NCI-H2227 (cell line): ENCODE results near the gene ABCA7.
A peak's percentile ranks its signal among the peaks of the same experiment; 100 is the strongest.

Experiments
- DNase-seq: peaks from one replicate; lab custom pipeline; 2025; ENCODE audit not compliant: unreplicated experiment; lab: John Stamatoyannopoulos, UW

ABCA7 gene

DNA sequence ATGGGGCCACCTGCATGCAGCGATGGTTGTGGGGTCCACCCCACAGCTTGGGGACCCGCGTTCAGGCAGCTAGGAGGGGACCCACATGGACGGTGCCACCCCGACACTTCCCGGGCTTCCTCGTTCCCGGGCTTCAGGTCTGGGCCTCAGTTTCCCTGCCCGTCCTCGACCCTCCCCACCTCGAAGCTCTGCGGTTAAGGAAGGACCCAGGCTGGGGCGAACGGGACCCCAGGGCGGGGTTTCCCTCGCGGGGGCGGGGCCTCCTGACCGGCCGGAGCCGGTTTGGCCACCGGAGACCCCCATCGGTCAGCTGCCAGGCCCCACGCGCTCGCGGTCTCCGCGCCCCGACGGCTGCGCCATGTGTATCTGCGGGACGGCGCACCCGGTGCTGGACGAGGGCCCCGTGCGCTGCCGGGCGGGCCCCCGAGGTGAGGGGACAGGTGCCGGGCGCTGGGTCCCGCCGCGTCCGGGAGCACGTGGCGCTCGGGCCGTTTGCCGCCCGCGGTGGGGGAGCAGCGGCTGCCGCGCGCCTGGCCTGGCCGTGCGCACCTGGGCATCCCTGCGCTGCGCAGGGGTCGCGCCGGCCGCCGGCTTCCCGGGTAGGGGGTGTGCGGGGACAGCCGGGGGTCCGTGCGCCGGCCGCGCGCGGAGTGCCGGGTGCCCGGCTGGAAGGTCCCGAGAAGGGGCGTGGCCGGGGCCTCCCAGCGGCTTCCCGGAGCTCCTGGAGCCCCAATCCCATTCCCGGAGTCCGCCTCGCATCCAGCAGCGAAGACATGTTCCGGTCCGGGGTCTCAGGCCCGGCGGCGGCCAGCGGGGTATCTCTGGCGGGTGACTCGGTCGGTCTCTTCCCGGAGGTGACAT, 31.3 kb downstream of the ABCA7 start:
- DNase-seq, result no peak

DNA sequence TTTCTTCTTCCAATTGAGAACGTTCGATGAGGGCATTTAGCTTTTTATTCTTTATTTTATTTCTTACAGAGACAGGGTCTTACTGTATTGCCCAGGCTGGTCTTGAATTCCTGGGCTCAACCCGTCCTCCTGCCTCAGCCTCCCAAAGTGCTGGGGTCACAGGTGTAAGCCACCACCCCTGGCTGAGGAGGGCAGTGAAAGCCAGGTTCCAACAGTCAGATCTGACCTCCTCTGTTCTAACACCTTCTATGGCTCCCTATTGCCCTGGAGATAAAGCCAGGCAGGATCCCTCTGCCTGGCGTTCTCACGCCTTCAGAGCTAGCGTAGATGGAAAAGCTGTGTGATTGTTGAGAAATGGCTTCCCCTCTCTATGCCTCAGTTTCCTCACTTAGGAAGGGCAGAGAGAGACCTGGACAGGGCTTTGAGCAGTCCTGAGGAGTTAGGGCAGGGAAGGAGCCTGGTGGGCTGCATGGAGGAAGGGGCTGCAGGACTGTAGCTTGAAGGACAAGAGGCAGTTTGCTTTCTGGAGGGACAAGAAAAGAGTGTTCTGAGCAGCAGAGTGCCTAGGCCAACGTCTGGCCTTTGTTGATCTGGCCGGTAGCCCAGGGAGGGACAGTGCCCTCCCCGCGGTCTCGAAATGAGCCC, 32.6 kb downstream of the ABCA7 start:
- no peak for DNase-seq

DNA sequence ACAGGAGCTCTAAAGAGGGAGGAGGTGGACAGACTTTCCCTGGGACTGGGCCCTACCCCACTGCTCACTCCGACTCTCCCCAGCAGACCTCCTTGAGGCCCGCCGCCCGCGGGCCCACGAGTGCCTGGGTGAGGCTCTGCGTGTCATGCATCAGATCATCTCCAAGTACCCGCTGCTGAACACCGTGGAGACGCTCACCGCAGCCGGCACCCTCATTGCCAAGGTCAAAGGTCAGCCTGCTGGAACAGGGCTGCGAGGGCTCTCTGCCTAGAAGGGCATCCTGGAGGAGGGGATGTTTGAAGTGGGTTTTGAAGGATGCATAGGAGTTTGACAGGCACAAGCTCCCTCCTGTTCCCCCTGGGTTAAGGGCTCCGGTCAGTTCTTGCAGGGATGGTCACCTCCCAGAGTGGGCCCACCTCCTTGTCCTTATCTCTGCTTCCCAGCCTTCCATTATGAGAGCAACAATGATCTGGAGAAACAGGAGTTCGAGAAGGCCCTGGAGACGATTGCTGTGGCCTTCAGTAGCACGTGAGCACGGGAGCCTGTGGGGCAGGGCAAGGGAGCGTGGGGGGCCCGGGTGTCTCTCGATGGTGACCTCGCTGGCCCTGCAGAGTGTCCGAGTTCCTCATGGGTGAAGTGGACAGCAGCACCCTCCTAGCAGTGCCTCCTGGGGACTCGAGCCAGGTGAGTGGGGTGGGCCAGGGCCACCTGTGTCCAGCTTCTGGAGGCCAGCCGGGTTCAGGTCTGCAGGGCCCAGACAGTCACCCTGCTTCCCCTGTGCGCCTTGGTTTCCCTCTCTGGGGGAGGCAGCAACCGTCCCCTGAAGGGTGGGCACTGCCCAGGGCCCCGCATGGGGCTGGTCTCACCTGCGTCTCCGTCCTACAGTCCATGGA, 33.4 kb downstream of the ABCA7 start:
- no peak for DNase-seq

DNA sequence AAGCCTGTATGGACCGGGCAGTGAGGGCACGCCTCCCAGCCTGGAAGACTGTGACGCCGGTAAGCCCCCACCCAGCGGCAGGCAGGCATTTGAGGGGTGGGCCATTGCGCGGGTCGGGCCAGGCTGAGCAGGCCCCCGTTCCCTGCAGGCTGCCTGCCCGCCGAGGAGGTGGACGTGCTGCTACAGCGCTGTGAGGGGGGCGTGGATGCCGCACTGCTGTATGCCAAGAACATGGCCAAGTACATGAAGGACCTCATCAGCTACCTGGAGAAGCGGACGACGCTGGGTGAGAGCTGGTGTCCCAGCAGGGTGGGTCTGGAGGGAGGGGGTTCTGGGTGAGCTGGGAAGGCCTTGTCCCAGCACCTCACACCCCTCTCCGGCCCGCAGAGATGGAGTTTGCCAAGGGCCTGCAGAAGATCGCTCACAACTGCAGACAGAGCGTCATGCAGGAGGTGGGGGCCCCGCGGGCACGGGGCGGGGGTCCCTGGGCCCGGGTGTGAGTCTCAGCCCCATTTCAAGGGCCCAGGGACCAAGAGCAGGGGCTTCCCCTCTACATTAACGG, 34.1 kb downstream of the ABCA7 start:
- no peak for DNase-seq

DNA sequence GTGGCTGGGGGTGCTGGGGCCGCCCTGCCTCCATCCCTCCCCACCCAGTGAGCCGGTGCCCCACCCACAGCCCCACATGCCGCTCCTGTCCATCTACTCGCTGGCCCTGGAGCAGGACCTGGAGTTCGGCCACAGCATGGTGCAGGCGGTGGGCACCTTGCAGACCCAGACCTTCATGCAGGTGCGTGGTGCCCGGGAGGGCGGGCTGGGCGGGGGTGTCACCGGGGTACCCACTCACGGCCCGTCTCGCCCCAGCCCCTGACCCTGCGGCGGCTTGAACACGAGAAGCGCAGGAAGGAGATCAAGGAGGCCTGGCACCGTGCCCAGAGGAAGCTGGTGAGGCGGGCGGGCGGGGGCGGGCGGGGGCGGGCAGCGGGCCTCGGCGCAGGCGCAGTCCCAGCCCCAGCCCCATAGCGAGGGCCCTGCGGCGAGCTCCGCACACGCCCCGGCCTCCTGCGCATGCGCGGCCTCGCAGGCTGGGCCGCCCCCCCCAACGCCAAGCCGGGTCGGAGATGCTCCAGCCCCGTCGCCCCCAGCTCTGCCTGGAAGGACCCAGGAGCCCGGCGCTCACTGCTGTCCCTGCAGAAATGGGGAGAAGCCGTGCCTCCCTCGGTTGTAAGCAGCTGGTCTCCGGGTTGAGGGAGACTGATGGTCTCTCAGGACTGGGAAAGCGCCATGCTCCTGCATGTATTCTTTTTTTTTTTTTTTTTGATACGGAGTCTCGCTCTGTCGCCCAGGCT, 34.8 kb downstream of the ABCA7 start:
- peak; percentile 90 for DNase-seq

DNA sequence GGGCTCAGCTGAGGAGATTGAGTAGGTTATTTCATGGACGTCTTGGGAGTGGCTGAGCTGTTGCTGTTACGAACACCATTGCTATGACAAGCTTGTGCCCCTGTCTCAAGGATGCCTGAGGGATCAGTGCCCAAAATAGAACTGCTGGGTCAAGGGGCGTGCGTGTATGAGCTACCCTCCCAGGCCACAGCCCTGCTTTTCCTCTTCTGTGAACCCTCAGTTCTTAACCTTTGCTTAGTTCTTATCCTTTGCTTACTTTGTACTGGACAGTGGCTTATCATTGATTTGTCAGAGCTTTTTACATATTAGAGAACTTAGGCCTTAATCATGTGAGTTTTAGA, 36.1 kb downstream of the ABCA7 start:
- no peak for DNase-seq

DNA sequence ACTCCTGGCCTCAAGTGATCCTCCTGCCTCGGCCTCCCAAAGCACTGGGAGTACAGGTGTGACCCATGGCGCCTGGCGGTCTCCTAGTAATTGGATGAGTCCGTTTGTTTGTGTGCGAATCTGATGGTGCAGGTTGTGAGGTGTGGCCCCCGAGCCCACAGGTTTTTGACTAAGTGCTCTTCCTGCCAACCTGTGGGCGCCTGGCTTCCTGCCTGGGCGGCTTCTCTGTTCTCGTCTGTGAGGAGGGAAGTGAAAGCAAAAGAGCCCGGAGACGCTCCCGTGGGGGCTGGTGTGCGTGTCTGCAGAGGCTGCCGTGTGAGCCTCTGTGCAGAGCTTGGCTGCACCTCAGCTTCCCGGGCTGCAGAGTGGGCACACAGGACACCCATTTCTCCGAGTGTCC, 37.0 kb downstream of the ABCA7 start:
- DNase-seq, result no peak

DNA sequence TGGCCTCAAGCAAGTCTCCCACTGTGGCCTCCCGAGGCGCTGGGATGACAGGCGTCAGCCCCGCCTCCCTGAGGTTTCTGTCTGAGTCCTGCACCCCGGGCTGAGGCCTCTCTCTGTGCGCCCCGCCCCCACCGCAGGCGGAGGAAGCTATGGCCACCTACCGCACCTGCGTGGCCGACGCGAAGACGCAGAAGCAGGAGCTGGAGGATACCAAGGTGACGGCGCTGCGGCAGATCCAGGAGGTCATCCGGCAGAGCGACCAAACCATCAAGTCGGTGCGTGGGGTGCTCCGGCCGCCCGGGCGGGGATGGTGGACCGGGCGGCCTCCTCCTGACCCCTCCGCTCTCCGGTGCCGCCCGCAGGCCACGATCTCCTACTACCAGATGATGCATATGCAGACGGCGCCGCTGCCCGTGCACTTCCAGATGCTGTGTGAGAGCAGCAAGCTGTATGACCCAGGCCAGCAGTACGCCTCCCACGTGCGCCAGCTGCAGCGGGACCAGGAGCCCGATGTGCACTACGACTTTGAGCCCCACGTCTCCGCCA, 39.7 kb downstream of the ABCA7 start:
- DNase-seq, result no peak

DNA sequence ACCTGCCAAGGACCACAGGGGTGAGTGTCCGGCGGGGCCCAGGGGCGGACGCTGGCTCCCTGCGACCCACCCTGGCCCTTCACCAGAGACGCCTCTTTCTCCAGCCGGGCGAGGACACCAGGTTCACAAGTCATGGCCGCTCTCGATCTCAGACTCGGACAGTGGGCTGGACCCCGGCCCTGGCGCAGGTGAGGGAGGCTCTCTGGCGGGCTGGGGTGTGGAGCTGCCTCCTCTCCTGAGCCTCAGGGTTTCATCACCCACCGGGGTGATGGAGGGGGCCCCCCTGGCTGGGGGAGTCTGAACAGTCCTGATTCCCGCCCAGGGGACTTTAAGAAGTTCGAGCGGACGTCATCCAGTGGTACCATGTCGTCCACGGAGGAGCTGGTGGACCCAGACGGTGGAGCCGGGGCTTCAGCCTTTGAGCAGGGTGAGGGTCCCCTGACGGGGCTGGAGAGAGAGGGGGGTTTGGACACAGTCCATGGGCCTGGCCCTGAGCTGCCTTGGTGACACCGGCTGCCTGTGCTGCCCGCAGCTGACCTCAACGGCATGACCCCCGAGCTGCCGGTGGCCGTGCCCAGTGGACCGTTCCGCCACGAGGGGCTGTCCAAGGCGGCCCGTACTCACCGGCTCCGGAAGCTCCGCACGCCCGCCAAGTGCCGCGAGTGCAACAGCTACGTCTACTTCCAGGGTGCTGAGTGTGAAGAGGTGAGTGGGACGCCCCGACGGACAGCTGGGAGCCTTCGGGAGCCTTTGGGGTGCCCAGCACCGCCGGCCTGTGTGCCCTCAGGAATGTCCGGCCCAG, 40.7 kb downstream of the ABCA7 start:
- no peak for DNase-seq

DNA sequence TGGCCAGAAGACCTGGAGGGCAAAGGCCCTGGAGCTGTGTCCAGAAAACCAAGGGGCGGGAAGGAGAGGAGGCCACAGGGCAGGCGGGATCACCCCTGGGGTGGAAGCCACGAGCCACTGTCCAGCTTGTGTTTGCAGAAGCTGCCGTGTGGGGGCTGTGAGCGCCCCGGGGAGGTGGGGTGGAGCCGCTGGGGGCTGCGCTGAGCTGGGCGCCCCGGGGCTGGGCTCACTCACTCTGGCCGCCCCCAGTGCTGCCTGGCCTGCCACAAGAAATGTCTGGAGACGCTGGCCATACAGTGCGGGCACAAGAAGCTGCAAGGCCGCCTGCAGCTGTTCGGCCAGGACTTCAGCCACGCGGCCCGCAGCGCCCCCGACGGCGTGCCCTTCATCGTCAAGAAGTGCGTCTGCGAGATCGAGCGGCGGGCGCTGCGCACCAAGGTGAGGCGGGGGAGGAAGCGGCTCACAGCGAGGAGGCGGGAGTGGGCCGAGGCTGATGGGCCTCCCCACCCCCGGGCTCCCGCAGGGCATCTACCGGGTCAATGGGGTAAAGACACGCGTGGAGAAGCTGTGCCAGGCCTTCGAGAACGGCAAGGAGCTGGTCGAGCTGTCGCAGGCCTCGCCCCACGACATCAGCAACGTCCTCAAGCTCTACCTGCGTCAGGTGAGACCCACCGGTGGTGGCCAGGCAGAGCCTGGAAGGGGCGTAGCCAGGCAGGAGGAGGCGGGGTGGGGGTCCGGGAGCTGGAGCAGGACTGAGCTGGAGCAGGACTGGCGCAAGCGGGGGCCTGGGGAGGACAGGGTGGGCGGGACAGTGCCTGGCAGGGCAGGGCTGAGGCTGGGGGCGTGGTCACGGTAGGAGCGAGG, 41.6 kb downstream of the ABCA7 start:
- no peak for DNase-seq

DNA sequence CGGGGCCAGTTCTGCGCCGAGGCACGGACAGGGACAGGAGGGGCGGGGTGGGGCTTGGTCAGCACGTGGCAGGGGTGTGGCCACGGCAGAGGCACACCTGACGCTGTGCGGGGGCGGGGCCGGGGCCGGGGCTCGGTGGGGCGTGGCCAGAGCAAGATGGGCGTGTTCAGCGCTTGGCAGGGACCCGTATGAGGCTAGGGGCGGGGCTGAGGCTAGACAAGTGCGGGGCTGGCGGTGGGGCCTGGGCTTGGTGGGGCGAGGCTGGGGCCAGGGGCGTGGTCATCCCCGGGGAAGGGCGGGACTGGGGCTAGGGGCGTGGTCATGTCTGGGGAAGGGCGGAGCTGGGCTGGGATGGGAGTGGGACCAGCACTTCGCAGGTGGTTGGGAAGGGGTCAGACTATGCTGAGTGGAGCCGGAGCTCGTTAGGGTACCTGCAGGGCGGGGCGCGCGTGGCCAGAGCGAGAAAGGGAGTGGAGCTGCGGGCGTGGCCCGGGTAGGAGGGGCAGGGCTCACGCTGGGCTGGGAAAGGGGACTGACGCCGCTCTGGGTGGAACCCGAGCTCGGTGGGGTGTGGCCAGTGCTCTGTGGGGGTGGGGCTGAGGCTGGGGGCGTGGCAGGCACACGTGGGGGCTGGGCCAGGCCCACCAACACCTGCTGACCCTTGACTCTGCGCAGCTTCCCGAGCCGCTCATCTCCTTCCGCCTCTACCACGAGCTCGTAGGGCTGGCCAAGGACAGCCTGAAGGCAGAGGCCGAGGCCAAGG, 42.4 kb downstream of the ABCA7 start:
- DNase-seq, result peak; percentile 81

DNA sequence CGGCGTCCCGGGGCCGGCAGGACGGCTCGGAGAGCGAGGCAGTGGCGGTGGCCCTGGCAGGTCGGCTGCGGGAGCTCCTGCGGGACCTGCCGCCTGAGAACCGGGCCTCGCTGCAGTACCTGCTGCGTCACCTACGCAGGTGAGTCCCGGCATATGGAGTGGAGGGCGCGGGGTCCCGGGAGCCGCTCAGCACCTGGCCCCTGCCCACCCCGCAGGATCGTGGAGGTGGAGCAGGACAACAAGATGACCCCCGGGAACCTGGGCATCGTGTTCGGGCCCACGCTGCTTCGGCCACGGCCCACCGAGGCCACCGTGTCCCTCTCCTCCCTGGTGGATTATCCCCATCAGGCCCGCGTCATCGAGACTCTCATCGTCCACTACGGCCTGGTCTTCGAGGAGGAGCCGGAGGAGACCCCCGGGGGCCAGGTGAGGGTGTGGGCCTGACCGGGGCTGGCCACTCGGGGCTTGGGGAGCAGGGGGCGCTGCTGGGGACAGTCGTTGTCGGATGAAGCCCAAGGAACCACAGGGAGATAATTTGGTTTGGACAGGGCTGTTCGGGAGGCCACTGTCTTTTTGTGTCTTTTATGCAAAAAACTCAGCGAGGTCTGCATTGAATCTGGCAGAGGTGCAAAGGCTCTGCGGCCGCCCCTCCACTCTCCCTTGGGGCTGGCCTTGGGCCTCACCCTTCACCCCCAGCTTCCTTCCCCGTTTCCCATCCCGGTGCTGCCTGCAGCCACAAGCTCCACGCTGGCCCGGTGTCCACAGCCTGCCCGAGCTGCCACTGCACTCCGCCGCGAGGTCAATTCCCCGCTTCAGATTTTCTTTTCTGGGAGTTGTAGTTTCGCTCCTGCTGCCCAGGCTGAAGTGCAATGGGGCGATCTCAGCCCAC, 43.3 kb downstream of the ABCA7 start:
- DNase-seq, result no peak

DNA sequence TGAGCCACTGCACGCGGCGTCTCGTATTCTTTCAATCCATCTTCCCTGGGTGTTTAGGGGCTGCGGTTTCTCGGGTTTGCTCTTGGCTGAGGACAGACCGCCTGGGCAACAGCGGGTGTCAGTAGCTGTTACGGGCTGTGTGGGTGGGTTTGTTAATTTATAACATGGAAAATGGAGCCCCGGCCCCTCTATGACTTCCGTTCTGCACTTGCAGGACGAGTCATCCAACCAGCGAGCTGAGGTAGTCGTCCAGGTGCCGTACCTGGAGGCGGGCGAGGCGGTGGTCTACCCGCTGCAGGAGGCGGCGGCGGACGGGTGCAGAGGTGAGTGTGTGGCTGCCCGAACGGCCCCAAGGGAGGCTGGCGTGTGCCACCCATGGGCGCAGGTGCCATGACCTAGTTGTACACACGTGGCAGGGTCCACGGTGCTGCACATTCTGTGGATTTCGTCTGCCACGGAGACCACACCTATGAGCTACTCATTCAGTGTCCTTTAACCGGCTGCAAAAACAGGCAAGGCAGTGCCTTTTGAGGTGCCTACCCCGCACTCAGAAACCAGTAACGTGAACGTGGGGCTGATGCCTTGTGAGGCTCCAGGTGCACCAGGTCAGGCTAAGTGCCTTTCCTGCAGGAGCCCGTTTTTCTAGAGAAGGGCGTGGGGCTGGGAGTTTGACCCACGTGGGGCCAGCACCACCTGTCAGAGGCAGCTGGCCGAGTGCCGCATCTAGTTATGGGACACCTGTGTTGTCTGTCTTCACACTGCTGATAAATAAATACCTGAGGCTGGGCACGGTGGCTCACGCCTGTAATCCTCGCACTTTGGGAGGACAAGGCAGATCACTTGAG, 44.3 kb downstream of the ABCA7 start:
- DNase-seq, result no peak

DNA sequence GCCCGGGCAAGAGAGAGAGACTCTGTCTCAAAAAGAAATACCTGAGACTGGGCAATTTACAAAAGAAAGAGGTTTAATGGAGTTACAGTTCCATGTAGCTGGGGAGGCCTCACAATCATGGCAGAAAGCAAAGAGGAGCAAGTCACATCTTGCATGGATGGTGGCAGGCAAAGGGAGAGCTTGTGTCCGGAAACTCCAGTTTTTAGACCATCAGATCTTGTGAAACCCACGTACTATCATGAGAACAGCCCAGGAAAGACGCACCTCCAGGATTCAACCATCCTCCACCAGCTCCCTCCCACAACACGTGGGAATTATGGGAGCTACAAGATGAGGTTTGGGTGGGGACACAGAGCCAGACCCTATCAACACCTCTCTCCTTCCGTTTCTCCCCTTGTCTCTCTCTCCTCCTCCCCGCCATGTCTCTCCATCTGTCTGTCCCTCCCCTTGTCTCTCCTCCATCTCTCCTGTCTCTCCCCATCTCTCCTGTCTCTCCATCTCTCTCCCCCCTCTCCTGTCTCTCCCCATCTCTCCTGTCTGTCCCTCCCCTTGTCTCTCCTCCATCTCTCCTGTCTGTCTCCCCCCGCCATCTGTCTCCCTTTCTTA, 45.2 kb downstream of the ABCA7 start:
- no peak for DNase-seq

DNA sequence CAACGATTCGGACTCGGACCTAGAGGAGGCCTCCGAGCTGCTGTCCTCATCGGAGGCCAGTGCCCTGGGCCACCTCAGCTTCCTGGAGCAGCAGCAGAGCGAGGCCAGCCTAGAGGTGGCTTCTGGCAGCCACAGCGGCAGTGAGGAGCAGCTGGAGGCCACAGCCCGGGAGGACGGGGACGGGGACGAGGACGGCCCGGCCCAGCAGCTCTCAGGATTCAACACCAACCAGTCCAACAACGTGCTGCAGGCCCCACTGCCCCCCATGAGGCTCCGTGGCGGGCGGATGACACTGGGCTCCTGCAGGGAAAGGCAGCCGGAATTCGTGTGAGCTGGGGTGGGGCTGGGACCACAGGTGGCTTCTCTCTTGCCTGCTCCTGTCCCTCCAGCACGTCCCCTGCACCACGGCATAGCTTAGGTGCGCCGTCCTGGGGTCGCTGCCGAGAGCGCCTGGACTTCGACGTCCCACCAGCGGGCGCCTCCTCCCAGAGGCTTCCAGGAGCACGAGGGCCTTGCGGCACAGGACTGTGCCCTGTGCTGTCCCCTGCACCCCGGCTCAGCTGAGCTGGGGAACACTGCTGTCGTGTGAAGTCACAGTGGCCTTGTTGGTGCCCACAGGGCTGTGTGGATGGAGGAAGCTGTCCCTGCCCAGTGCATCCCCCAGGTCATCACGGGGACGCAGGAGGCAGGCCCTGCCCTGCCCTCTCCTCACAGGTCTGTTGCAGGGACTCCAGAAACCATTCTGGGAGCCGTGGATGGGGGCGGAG, 46.0 kb downstream of the ABCA7 start:
- DNase-seq, result no peak
